Measurements from ENCODE around the gene VWA3B.

- no peak for TF ChIP-seq CTCF (optimal IDR thresholded peaks at IDR 0.05 in 1 of 3, IDR thresholded peaks at IDR 0.05 in 1 of 3, conservative IDR thresholded peaks at IDR 0.05 in 1 of 3; ENCODE audit: extremely low read depth in 1 of 3, insufficient read depth in 2 of 3, low read length in 3 of 3)
- TF ChIP-seq EZH2 (IDR thresholded peaks at IDR 0.05; ENCODE audit: low read length) = no peak
Observed at GRCh38 chr2:98294711-98295110, 207.7 kb downstream of the VWA3B start.

All from keratinocyte (primary cell).